HCT116 (cell line): ENCODE data around the gene ANKRD44. TPM values are rescaled to one million over a fixed set of nuclear protein-coding genes. Genes with fewer than 3 reads are reported as not detected.

Source experiments
- ATAC-seq: fragments of 200-7000 bp; cut with Tn5 transposase; 2 replicates; pipeline ENCODE4 v1.9.1; 2020; ENCODE audit warnings: mild to moderate bottlenecking, moderate library complexity
- BruUV-seq: library from RNA; stranded (reverse); fragments of 400-500 nt; replicated peaks from 2 replicates; lab custom pipeline; 2021; lab: Mats Ljungman, UMichigan
- CTCF ChIA-PET: fragments of 300-600 bp; sonication (Branson Sonifier 250); formaldehyde crosslinking; loops from one replicate; lab custom pipeline; 2021; ENCODE audit warnings: antibody characterized with exemption; lab: Charles Lee
- POLR2A ChIA-PET: fragments of 300-600, 350-600 bp; sonication (Branson Sonifier 250); formaldehyde crosslinking; loops from one replicate; lab custom pipeline; 2021; ENCODE audit warnings: antibody characterized with exemption; lab: Charles Lee
- RAD21 ChIA-PET, 2 experiments: fragments of 300-600 bp; sonication (Branson Sonifier 250); formaldehyde crosslinking; loops; one replicate each; lab custom pipeline; 2023; ENCODE audit warnings: low total read pairs in 2 of 2; ENCODE audit not compliant: uncharacterized antibody in 2 of 2, unreplicated experiment in 2 of 2, low non-redundant PET in 1 of 2; lab: Charles Lee
- DNase-seq: peaks from one replicate; pipeline ENCODE4 v3.0.0-alpha.2; 2010; ENCODE audit warnings: low read depth, low spot score
- H2AFZ ChIP-seq: fragments of 200-600 bp; shearing (Covaris generic), sonication (generic); 2 replicates; pipeline ENCODE4 v1.6.1; 2017; ENCODE audit warnings: low read depth, mixed run types, mixed read lengths, antibody characterized with exemption, low read length; ENCODE audit not compliant: poor library complexity, severe bottlenecking
- H3K27ac ChIP-seq: 2 replicates; pipeline ENCODE4 v1.5.1; 2012; ENCODE audit warnings: low read depth, low read length
- H3K27me3 ChIP-seq: fragments of 200-600 bp; sonication (generic); 2 replicates; pipeline ENCODE4 v1.6.1; 2016; ENCODE audit warnings: mixed run types, low read length, mixed read lengths; ENCODE audit not compliant: insufficient read depth
- H3K36me3 ChIP-seq, 2 experiments: fragments of 200-500 bp in 1 of 2; fragments of 200-600 bp in 1 of 2; sonication (Bioruptor generic) in 1 of 2; sonication (generic) in 1 of 2; 2 replicates each; pipeline versions ENCODE4 v1.5.1 to v1.6.1; 2014 to 2016; ENCODE audit warnings: low read length in 2 of 2, inconsistent platforms in 1 of 2, mixed read lengths in 1 of 2, mixed run types in 1 of 2; ENCODE audit not compliant: insufficient read depth in 2 of 2, control insufficient read depth in 1 of 2
- H3K4me1 ChIP-seq, 2 experiments: fragments of 200-600 bp in 1 of 2; sonication (generic) in 1 of 2; 2 replicates each; pipeline versions ENCODE4 v1.5.1 to v1.6.1; 2012 to 2017; ENCODE audit warnings: low read length in 2 of 2, inconsistent platforms in 1 of 2, mild to moderate bottlenecking in 1 of 2, mixed read lengths in 1 of 2, mixed run types in 1 of 2, moderate library complexity in 1 of 2; ENCODE audit not compliant: insufficient read depth in 2 of 2, control insufficient read depth in 1 of 2
- H3K4me2 ChIP-seq: fragments of 200-600 bp; sonication (generic); 2 replicates; pipeline ENCODE4 v1.6.1; 2017; ENCODE audit warnings: mixed run types, low read length, mixed read lengths
- H3K4me3 ChIP-seq, 2 experiments: fragments of 200-600 bp in 1 of 2; sonication (generic) in 1 of 2; replicated peaks in 1 of 2; 2 replicates each; pipeline ENCODE4 v1.5.1; 2011 to 2016; ENCODE audit warnings: low read length in 2 of 2, control low read depth in 1 of 2, low read depth in 1 of 2, mild to moderate bottlenecking in 1 of 2, mixed read lengths in 1 of 2, mixed run types in 1 of 2
- H3K79me2 ChIP-seq: fragments of 200-600 bp; sonication (generic); 2 replicates; pipeline ENCODE4 v1.6.1; 2017; ENCODE audit warnings: mild to moderate bottlenecking, mixed run types, low read length, moderate library complexity, mixed read lengths; ENCODE audit not compliant: insufficient read depth
- H3K9ac ChIP-seq: fragments of 200-600 bp; sonication (generic); 2 replicates; pipeline ENCODE4 v1.6.1; 2016; ENCODE audit warnings: low read length, mixed read lengths
- H3K9me2 ChIP-seq: fragments of 200-600 bp; sonication (generic), shearing (Covaris generic); 2 replicates; pipeline ENCODE4 v1.6.1; 2017; ENCODE audit warnings: mixed run types, mild to moderate bottlenecking, moderate library complexity; ENCODE audit not compliant: insufficient read depth
- H3K9me3 ChIP-seq, 2 experiments: fragments of 200-500 bp in 1 of 2; fragments of 200-600 bp in 1 of 2; sonication (Bioruptor generic) in 1 of 2; sonication (generic) in 1 of 2; 2 replicates each; pipeline ENCODE4 v1.6.1; 2014 to 2017; ENCODE audit warnings: low read length in 2 of 2, mixed read lengths in 2 of 2, inconsistent platforms in 1 of 2, low read depth in 1 of 2, mild to moderate bottlenecking in 1 of 2, mixed run types in 1 of 2, moderate library complexity in 1 of 2; ENCODE audit not compliant: control insufficient read depth in 1 of 2, insufficient read depth in 1 of 2
- H4K20me1 ChIP-seq: fragments of 200-600 bp; sonication (generic), shearing (Covaris generic); 2 replicates; pipeline ENCODE4 v1.6.1; 2017; ENCODE audit warnings: mixed run types, mild to moderate bottlenecking, moderate library complexity; ENCODE audit not compliant: insufficient read depth
- CEBPB ChIP-seq: IDR thresholded peaks from 2 replicates; pipeline ENCODE4 v1.6.1; 2012; ENCODE audit warnings: low read depth
- CTCF ChIP-seq, 3 experiments: fragments of 200-600 bp in 1 of 3; sonication (generic) in 1 of 3; IDR thresholded peaks in 2 of 3; conservative IDR thresholded peaks in 1 of 3; 2 replicates each; pipeline ENCODE4 v1.5.1; 2012 to 2017; ENCODE audit warnings: low read depth in 2 of 3, low read length in 2 of 3, antibody characterized with exemption in 1 of 3, borderline replicate concordance in 1 of 3, control low read depth in 1 of 3, mild to moderate bottlenecking in 1 of 3, mixed read lengths in 1 of 3, mixed run types in 1 of 3, moderate library complexity in 1 of 3; ENCODE audit not compliant: insufficient read depth in 1 of 3
- EGR1 ChIP-seq: IDR thresholded peaks from 2 replicates; pipeline ENCODE4 v1.6.1; 2012; ENCODE audit warnings: low read depth
- ELF1 ChIP-seq: IDR thresholded peaks from 2 replicates; pipeline ENCODE4 v1.6.1; 2012; ENCODE audit warnings: low read depth, borderline replicate concordance
- EZH2phosphoT487 ChIP-seq: fragments of 200-600 bp; IDR thresholded peaks from 2 replicates; pipeline ENCODE4 v1.6.1; 2018; ENCODE audit warnings: antibody characterized with exemption, borderline replicate concordance
- FOSL1 ChIP-seq: IDR thresholded peaks from 2 replicates; pipeline ENCODE4 v1.6.1; 2012; ENCODE audit warnings: low read depth
- MAX ChIP-seq: IDR thresholded peaks from 2 replicates; pipeline ENCODE4 v1.6.1; 2012
- POLR2AphosphoS5 ChIP-seq: IDR thresholded peaks from 2 replicates; pipeline ENCODE4 v1.6.1; 2011; ENCODE audit warnings: mild to moderate bottlenecking, low read depth, low read length, moderate library complexity
- RAD21 ChIP-seq: IDR thresholded peaks from 2 replicates; pipeline ENCODE4 v1.6.1; 2012; ENCODE audit warnings: low read depth, mild to moderate bottlenecking
- REST ChIP-seq: IDR thresholded peaks from 2 replicates; pipeline ENCODE4 v1.6.1; 2012; ENCODE audit warnings: low read depth
- SRF ChIP-seq: IDR thresholded peaks from 2 replicates; pipeline ENCODE4 v1.6.1; 2012; ENCODE audit warnings: low read depth
- TCF7L2 ChIP-seq: IDR thresholded peaks from 2 replicates; pipeline ENCODE4 v1.7.0; 2011; ENCODE audit warnings: borderline replicate concordance, inconsistent platforms; ENCODE audit not compliant: insufficient read depth, insufficient read length; ENCODE audit errors: extremely low read depth
- ZNF274 ChIP-seq: fragments of 200-500 bp; sonication (Bioruptor generic); IDR thresholded peaks from 2 replicates; pipeline ENCODE4 v1.6.1; 2014; ENCODE audit warnings: mild to moderate bottlenecking, low read depth, low read length, inconsistent platforms
- intact Hi-C: fragments of 100-400 bp; cut with micrococcal nuclease; formaldehyde crosslinking; loops from 2 replicates; pipeline ENCODE4 v1.10.0; 2022
- total RNA-seq: library from RNA; stranded (reverse); gene quantifications from one replicate; pipeline ENCODE4 v1.2.1, GENCODE V29; 2021; ENCODE audit not compliant: unreplicated experiment

The ANKRD44 gene
- total RNA-seq, 1 experiment from 2014 or later, result 2.7 TPM

- no peak overlapping the region for H3K27ac ChIP-seq
- RAD21 ChIA-PET, result no interaction called here
- CTCF ChIA-PET, result no interaction called here
- DNase-seq, result no peak
- intact Hi-C loops, result no loop called here
- no peak for ATAC-seq
- no peaks in the 10 kb centered on the region for H3K36me3 ChIP-seq
- no peaks in the 10 kb centered on the region for H3K79me2 ChIP-seq
- H4K20me1 ChIP-seq, result no peaks in the 10 kb centered on the region
- BruUV-seq, result no TSS peak
- H3K4me3 ChIP-seq, result no peak overlapping the region
- H3K27me3 ChIP-seq, result no peaks in the 10 kb centered on the region
- H3K4me2 ChIP-seq, result no peak overlapping the region
- H3K9me2 ChIP-seq, result no peaks in the 10 kb centered on the region
- H3K9me3 ChIP-seq, result no peaks in the 10 kb centered on the region
- POLR2A ChIA-PET, result no interaction called here
- H3K4me1 ChIP-seq, result no peaks in the 10 kb centered on the region
- no peak overlapping the region for H2AFZ ChIP-seq
- H3K9ac ChIP-seq, result no peak overlapping the region
- no peak for TF ChIP-seq MAX
- no peak for TF ChIP-seq EZH2phosphoT487
- TF ChIP-seq RAD21, result no peak
- TF ChIP-seq FOSL1, result no peak
- TF ChIP-seq SRF, result no peak
- TF ChIP-seq ZNF274, result no peak
- no peak for TF ChIP-seq CEBPB
- TF ChIP-seq REST, result no peak
- TF ChIP-seq ELF1, result no peak
- no peak for TF ChIP-seq EGR1
- no peak for TF ChIP-seq CTCF (IDR thresholded peaks at IDR 0.05 in 2 of 3, conservative IDR thresholded peaks at IDR 0.05 in 1 of 3; ENCODE audit: borderline replicate concordance in 1 of 3, insufficient read depth in 1 of 3, low read depth in 2 of 3, low read length in 2 of 3)
- TF ChIP-seq POLR2AphosphoS5, result no peak
- no peak for TF ChIP-seq TCF7L2
Measured at GRCh38 chr2:197286805-197287595, 23.6 kb downstream of the ANKRD44 start.
